ENCODE measurements around the gene ALG2.
"Not testable (repeated sequence)": the region's sequence is repeated elsewhere in the genome, so short reads cannot be mapped to it uniquely, and the experiment has no call there.

ALG2 gene

GRCh38 chr9:99237849-99238248 is 16.1 kb upstream of the ALG2 start:
- not testable (repeated sequence) for DNase-seq (ENCODE audit: low read depth in 2 of 2)

GRCh38 chr9:99237356-99237755 is 15.6 kb upstream of the ALG2 start:
- no peak for DNase-seq (ENCODE audit: low read depth in 2 of 2)

GRCh38 chr9:99235926-99236634 is 14.3 kb upstream of the ALG2 start:
- no peak for DNase-seq (ENCODE audit: low read depth in 2 of 2)

GRCh38 chr9:99235069-99235468 is 13.3 kb upstream of the ALG2 start:
- no peak for DNase-seq (ENCODE audit: low read depth in 2 of 2)

GRCh38 chr9:99234618-99235017 is 12.9 kb upstream of the ALG2 start:
- no peak for DNase-seq (ENCODE audit: low read depth in 2 of 2)

GRCh38 chr9:99231711-99232110 is 10.0 kb upstream of the ALG2 start:
- no peak for DNase-seq (ENCODE audit: low read depth in 2 of 2)

GRCh38 chr9:99230206-99230605 is 8.5 kb upstream of the ALG2 start:
- DNase-seq (ENCODE audit: low read depth in 2 of 2) = no peak

GRCh38 chr9:99226054-99226453 is 4.3 kb upstream of the ALG2 start:
- DNase-seq (ENCODE audit: low read depth in 2 of 2) = no peak

GRCh38 chr9:99224445-99224844 is 2.7 kb upstream of the ALG2 start:
- DNase-seq (ENCODE audit: low read depth in 2 of 2) = no peak

GRCh38 chr9:99222416-99223270 is 901 bp upstream of the ALG2 start:
- DNase-seq (ENCODE audit: low read depth in 2 of 2) = no peak

GRCh38 chr9:99221266-99221620 is 499 bp downstream of the ALG2 start:
- no peak for DNase-seq (ENCODE audit: low read depth in 2 of 2)

- DNase-seq (ENCODE audit: low read depth in 2 of 2) = no peak
These were observed 1.7 kb downstream of the ALG2 start for GRCh38 chr9:99220011-99220410.

- DNase-seq (ENCODE audit: low read depth in 2 of 2) = no peak
These were observed 5.7 kb downstream of the ALG2 start for GRCh38 chr9:99216073-99216472.

GRCh38 chr9:99213197-99213596 is 8.5 kb downstream of the ALG2 start:
- no peak for DNase-seq (ENCODE audit: low read depth in 2 of 2)

- no peak for DNase-seq (ENCODE audit: low read depth in 2 of 2)
These were observed 10.0 kb downstream of the ALG2 start for GRCh38 chr9:99211746-99212145.

- no peak for DNase-seq (ENCODE audit: low read depth in 2 of 2)
These were observed 11.2 kb downstream of the ALG2 start for GRCh38 chr9:99210572-99210971.

- no peak for DNase-seq (ENCODE audit: low read depth in 2 of 2)
These were observed 20.1 kb downstream of the ALG2 start for GRCh38 chr9:99201603-99202002.

- no peak for DNase-seq (ENCODE audit: low read depth in 2 of 2)
These were observed 21.7 kb downstream of the ALG2 start for GRCh38 chr9:99199938-99200539.

GRCh38 chr9:99197987-99198386 is 23.8 kb downstream of the ALG2 start:
- DNase-seq (ENCODE audit: low read depth in 2 of 2) = no peak

- DNase-seq (ENCODE audit: low read depth in 2 of 2) = no peak
These were observed 24.6 kb downstream of the ALG2 start for GRCh38 chr9:99197124-99197630.

- not testable (repeated sequence) for DNase-seq (ENCODE audit: low read depth in 2 of 2)
These were observed 25.3 kb downstream of the ALG2 start for GRCh38 chr9:99196484-99196883.

GRCh38 chr9:99193466-99193821 is 28.3 kb downstream of the ALG2 start:
- no peak for DNase-seq (ENCODE audit: low read depth in 2 of 2)
